Neural progenitor cell (in vitro differentiated cells): ENCODE results near the gene DHX29. TPM values are rescaled to one million over a fixed set of nuclear protein-coding genes. Genes with fewer than 3 reads are reported as not detected.

ENCODE experiments used
- DNase-seq: peaks from one replicate; pipeline ENCODE4 v3.0.0-alpha.2; 2016; ENCODE audit warnings: low spot score
- H2AFZ ChIP-seq: fragments of 200-600 bp; sonication (generic); replicated peaks from 2 replicates; pipeline ENCODE4 v1.6.1; 2016; ENCODE audit warnings: antibody characterized with exemption
- H3F3A ChIP-seq: fragments of 200-600 bp; sonication (generic); 2 replicates; pipeline ENCODE4 v1.6.1; 2016; ENCODE audit warnings: antibody characterized with exemption, low read depth
- H3K27ac ChIP-seq: fragments of 200-600 bp; sonication (generic); 2 replicates; pipeline ENCODE4 v1.5.1; 2016; ENCODE audit warnings: mild to moderate bottlenecking
- H3K27me3 ChIP-seq: fragments of 200-600 bp; sonication (generic); 2 replicates; pipeline ENCODE4 v1.6.1; 2016; ENCODE audit warnings: mild to moderate bottlenecking, moderate library complexity
- H3K36me3 ChIP-seq: fragments of 200-600 bp; sonication (generic); 2 replicates; pipeline ENCODE4 v1.5.1; 2016
- H3K4me1 ChIP-seq: fragments of 200-600 bp; sonication (generic); 2 replicates; pipeline ENCODE4 v1.6.1; 2016; ENCODE audit warnings: mixed run types
- H3K4me2 ChIP-seq: fragments of 200-600 bp; sonication (generic); 2 replicates; pipeline ENCODE4 v1.6.1; 2016
- H3K4me3 ChIP-seq: fragments of 200-600 bp; sonication (generic); 2 replicates; pipeline ENCODE4 v1.5.1; 2016
- H3K79me2 ChIP-seq: fragments of 200-600 bp; sonication (generic); 2 replicates; pipeline ENCODE4 v1.6.1; 2016; ENCODE audit warnings: low read depth
- H3K9ac ChIP-seq: fragments of 200-600 bp; sonication (generic); 2 replicates; pipeline ENCODE4 v1.6.1; 2016
- H3K9me3 ChIP-seq: fragments of 200-600 bp; sonication (generic); 2 replicates; pipeline ENCODE4 v1.5.1; 2016; ENCODE audit warnings: low read depth
- H4K20me1 ChIP-seq: fragments of 200-600 bp; sonication (generic); 2 replicates; pipeline ENCODE4 v1.6.1; 2016; ENCODE audit warnings: low read depth
- H3K27ac Mint-ChIP-seq: 3 replicates; pipeline ENCODE4 v1.8.0; 2021; ENCODE audit warnings: mixed read lengths
- H3K27me3 Mint-ChIP-seq: 2 replicates; pipeline ENCODE4 v1.8.0; 2022; ENCODE audit warnings: low read depth, mild to moderate bottlenecking, inconsistent platforms, moderate library complexity, mixed read lengths; ENCODE audit not compliant: insufficient read depth
- H3K36me3 Mint-ChIP-seq: 3 replicates; pipeline ENCODE4 v1.8.0; 2021; ENCODE audit warnings: mixed read lengths
- H3K4me1 Mint-ChIP-seq: 3 replicates; pipeline ENCODE4 v1.8.0; 2021; ENCODE audit warnings: mixed read lengths
- H3K4me3 Mint-ChIP-seq: 3 replicates; pipeline ENCODE4 v1.8.0; 2021; ENCODE audit warnings: mild to moderate bottlenecking, moderate library complexity, mixed read lengths
- H3K9me3 Mint-ChIP-seq: 3 replicates; pipeline ENCODE4 v1.8.0; 2020; ENCODE audit warnings: mixed read lengths
- EZH2 ChIP-seq: fragments of 200-600 bp; sonication (generic); IDR thresholded peaks from 2 replicates; pipeline ENCODE4 v1.6.1; 2017; ENCODE audit warnings: antibody characterized with exemption, mild to moderate bottlenecking, moderate library complexity
- EZH2phosphoT487 ChIP-seq: fragments of 200-600 bp; sonication (generic); IDR thresholded peaks from 2 replicates; pipeline ENCODE4 v1.6.1; 2017; ENCODE audit warnings: antibody characterized with exemption
- total RNA-seq: library from RNA; depleted of rRNA; stranded (reverse); fragments of >200 nt; gene quantifications from 2 replicates; pipeline ENCODE4 v1.2.3, GENCODE V29; 2015; ENCODE audit warnings: low replicate concordance
- TF ChIP-seq, protein P1 (sequence below): fragments of 200-600 bp; sonication (generic); IDR thresholded peaks from 2 replicates; pipeline ENCODE4 v1.5.1; 2017; ENCODE audit warnings: antibody characterized with exemption, mild to moderate bottlenecking

DHX29 gene
- total RNA-seq, 1 donor from 2014 or later = 44.0 TPM

DNA sequence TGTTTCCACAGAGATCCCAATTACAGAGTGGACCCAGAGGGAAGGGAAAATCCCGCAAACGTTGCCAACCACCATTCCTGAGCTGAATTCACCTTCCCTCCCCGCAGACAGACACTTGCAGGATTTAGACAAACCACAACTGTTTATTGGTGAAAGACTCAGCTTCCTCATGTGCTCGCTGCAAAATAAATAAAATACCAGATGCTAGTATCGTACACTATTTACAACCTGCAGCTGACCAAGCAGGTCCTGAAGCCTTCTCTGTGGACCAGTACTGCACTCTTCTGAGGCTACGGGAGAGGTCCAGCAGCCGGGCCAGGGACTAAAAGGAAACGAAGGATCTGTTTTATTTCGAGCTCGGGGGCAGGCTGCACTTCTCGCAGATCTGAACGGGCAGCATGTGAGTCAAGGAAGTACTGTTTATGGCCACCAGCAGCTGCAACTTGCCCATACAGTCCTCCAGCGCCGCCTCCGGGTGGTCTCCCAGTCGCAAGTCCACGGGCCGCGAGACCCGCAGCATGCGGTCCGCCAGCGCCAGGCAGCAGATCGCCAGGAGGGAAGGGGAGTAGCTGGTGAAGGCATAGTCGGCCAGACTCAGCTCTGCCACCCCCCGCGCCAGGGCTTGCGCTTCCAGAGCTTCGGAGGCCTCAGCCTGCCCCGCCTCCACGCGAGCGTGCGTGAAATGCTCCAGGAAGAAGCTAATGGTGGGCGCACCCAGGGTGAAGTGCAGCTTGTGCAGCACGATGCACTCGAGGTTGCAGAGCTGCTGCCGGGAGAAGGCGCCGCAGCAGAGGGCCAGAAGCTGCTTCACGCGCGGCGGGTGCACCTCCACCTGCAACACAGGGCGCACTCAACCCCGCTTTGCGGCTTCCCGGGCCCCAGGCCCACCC is 76.2 kb downstream of the DHX29 start:
- Mint-ChIP-seq H3K27ac (no peak overlapping the region), H3K36me3 (no peaks in the 10 kb centered on the region), H3K4me3 (peak overlapping the region; percentile 93), H3K4me1 (peaks cover 38% of the 10 kb centered on the region), H3K27me3 (peaks cover 61% of the 10 kb centered on the region), H3K9me3 (no peaks in the 10 kb centered on the region)
- DNase-seq = peak; percentile 52
- H3K36me3 ChIP-seq = no peaks in the 10 kb centered on the region
- peaks cover 57% of the 10 kb centered on the region for H4K20me1 ChIP-seq
- no peak overlapping the region for H3K9ac ChIP-seq
- H3F3A ChIP-seq = peaks cover 43% of the 10 kb centered on the region
- no peak overlapping the region for H2AFZ ChIP-seq
- no peaks in the 10 kb centered on the region for H3K79me2 ChIP-seq
- peaks cover 100% of the 10 kb centered on the region for H3K27me3 ChIP-seq
- no peak for TF ChIP-seq EZH2
- TF ChIP-seq, protein P1, sequence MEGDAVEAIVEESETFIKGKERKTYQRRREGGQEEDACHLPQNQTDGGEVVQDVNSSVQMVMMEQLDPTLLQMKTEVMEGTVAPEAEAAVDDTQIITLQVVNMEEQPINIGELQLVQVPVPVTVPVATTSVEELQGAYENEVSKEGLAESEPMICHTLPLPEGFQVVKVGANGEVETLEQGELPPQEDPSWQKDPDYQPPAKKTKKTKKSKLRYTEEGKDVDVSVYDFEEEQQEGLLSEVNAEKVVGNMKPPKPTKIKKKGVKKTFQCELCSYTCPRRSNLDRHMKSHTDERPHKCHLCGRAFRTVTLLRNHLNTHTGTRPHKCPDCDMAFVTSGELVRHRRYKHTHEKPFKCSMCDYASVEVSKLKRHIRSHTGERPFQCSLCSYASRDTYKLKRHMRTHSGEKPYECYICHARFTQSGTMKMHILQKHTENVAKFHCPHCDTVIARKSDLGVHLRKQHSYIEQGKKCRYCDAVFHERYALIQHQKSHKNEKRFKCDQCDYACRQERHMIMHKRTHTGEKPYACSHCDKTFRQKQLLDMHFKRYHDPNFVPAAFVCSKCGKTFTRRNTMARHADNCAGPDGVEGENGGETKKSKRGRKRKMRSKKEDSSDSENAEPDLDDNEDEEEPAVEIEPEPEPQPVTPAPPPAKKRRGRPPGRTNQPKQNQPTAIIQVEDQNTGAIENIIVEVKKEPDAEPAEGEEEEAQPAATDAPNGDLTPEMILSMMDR = no peak
- no peak overlapping the region for H3K27ac ChIP-seq
- no peaks in the 10 kb centered on the region for H3K9me3 ChIP-seq
- H3K4me3 ChIP-seq = peak overlapping the region; percentile 58
- H3K4me1 ChIP-seq = peaks cover 25% of the 10 kb centered on the region
- H3K4me2 ChIP-seq = peak overlapping the region; percentile 87

DNA sequence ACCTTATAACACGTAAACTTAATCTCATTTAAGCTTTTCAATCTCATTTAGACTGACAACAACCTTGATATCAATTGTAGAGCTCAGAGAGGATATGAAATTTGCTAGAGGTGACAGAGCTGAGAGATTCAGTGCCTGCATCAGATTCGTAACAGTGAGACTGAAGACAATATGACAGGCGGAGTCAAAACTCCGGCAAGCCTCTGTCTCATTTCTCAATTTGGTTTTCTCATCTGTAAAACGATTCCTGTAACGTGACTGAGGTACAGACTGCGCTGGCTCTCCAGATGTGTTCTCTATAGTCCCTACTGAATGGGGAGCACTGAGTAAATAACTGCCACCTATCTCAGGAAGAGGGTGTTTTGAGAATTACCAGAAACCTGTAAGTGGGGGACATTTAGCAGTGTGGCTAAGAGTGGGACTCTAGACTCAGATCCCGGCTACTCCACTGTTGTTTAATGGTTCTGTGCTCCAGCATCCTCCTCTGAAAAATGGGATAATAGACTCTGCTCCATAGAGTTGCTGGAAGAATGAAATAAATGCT is 77.3 kb downstream of the DHX29 start:
- H3K27ac ChIP-seq = no peak overlapping the region
- H3K36me3 ChIP-seq = no peaks in the 10 kb centered on the region
- H3K4me1 ChIP-seq = peaks cover 25% of the 10 kb centered on the region
- peaks cover 42% of the 10 kb centered on the region for H3F3A ChIP-seq
- no peaks in the 10 kb centered on the region for H3K79me2 ChIP-seq
- no peaks in the 10 kb centered on the region for H3K9me3 ChIP-seq
- Mint-ChIP-seq H3K4me1 (peaks cover 41% of the 10 kb centered on the region), H3K27me3 (peaks cover 71% of the 10 kb centered on the region), H3K9me3 (no peaks in the 10 kb centered on the region), H3K27ac (no peak overlapping the region), H3K36me3 (no peaks in the 10 kb centered on the region), H3K4me3 (peak overlapping the region; percentile 62)
- H3K4me3 ChIP-seq = no peak overlapping the region
- TF ChIP-seq, protein P1 = no peak
- TF ChIP-seq EZH2 (no peak), EZH2phosphoT487 (no peak)
- H3K4me2 ChIP-seq = no peak overlapping the region
- DNase-seq = no peak
- no peak overlapping the region for H2AFZ ChIP-seq
- peaks cover 100% of the 10 kb centered on the region for H3K27me3 ChIP-seq
- no peak overlapping the region for H3K9ac ChIP-seq
- H4K20me1 ChIP-seq = peaks cover 68% of the 10 kb centered on the region

DNA sequence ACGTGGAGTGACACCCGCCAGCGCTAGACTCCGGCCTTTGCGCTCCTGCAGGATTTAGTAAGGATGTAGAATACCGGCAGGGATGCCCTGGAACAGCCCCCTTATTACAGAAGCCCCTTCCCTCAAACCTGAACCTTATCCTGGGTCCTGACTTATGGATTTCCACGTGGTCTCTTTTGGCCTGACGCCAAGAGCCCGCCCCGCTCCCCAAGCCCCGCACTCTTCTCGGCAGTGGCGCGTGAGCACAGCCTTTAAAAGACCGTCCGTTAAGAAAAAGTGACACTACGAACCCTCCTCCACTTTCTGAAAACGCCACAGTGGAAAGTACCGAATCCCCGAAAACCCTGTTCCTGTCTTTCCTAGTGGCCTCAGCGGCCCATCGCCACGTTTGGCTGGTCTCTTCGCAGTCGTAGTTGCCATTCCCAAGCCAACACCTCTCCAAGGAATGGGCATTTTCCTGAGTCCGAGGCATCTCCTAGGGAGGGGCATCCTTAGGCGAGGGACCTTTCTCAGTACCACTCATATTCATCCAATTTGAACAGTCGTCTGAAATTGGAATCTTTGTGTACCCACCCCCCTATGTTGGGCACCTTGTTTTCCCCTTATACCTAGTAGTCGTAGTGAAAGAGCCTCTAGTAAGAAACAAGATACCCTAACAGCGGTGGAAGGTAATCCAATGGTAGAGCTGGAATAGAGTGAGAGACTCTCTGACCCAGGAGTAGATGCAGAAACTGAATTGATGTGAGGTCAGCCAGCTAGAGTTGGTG is 79.6 kb downstream of the DHX29 start:
- peaks cover 23% of the 10 kb centered on the region for H3K4me1 ChIP-seq
- H3K27ac ChIP-seq = no peak overlapping the region
- peaks cover 100% of the 10 kb centered on the region for H3K27me3 ChIP-seq
- H4K20me1 ChIP-seq = peaks cover 84% of the 10 kb centered on the region
- TF ChIP-seq, protein P1 = no peak
- peak; percentile 82 for TF ChIP-seq EZH2
- TF ChIP-seq EZH2phosphoT487 = peak; percentile 80
- peak overlapping the region; percentile 92 for H3K4me2 ChIP-seq
- Mint-ChIP-seq H3K27me3 (peaks cover 86% of the 10 kb centered on the region), H3K27ac (no peak overlapping the region), H3K9me3 (no peaks in the 10 kb centered on the region), H3K36me3 (no peaks in the 10 kb centered on the region), H3K4me3 (peak overlapping the region; percentile 84), H3K4me1 (peaks cover 35% of the 10 kb centered on the region)
- no peak for DNase-seq
- H3K9me3 ChIP-seq = no peaks in the 10 kb centered on the region
- H2AFZ ChIP-seq = peak overlapping the region; percentile 80
- H3K9ac ChIP-seq = no peak overlapping the region
- H3K36me3 ChIP-seq = no peaks in the 10 kb centered on the region
- peak overlapping the region; percentile 49 for H3K4me3 ChIP-seq
- H3F3A ChIP-seq = peaks cover 26% of the 10 kb centered on the region
- no peaks in the 10 kb centered on the region for H3K79me2 ChIP-seq
